ENCODE measurements around the gene FGF10.

DNA sequence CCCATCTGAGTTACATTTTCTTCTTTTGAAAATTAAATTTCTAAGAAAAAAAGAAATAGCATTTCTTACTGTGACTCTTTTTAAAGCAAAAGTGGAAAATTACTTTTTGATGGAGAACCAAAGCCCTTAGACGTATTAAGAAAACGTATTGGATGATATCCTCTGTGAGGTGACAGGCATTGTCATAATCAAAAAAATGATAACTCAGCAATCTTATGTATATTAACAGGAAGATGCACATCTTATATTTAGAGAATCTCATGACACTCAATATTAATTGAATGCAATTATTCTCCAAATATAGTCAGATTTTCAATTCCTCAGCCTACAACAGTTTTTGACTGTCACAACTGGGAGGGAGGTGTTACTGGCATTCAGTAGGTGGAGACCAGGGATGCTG is 25.1 kb downstream of the FGF10 start:
- TF ChIP-seq TAF1 (IDR thresholded peaks at IDR 0.05; ENCODE audit: borderline replicate concordance, insufficient read depth, low read length) (no peak), POLR2AphosphoS5 (IDR thresholded peaks at IDR 0.05; ENCODE audit: low read depth, low read length) (no peak), SIN3A (IDR thresholded peaks at IDR 0.05; ENCODE audit: borderline replicate concordance, insufficient read depth, low read length) (no peak), FOXP2 (optimal IDR thresholded peaks at IDR 0.05; ENCODE audit: borderline replicate concordance, extremely low read depth, extremely low read length, insufficient read depth) (no peak)
- TF ChIP-seq, protein P1, sequence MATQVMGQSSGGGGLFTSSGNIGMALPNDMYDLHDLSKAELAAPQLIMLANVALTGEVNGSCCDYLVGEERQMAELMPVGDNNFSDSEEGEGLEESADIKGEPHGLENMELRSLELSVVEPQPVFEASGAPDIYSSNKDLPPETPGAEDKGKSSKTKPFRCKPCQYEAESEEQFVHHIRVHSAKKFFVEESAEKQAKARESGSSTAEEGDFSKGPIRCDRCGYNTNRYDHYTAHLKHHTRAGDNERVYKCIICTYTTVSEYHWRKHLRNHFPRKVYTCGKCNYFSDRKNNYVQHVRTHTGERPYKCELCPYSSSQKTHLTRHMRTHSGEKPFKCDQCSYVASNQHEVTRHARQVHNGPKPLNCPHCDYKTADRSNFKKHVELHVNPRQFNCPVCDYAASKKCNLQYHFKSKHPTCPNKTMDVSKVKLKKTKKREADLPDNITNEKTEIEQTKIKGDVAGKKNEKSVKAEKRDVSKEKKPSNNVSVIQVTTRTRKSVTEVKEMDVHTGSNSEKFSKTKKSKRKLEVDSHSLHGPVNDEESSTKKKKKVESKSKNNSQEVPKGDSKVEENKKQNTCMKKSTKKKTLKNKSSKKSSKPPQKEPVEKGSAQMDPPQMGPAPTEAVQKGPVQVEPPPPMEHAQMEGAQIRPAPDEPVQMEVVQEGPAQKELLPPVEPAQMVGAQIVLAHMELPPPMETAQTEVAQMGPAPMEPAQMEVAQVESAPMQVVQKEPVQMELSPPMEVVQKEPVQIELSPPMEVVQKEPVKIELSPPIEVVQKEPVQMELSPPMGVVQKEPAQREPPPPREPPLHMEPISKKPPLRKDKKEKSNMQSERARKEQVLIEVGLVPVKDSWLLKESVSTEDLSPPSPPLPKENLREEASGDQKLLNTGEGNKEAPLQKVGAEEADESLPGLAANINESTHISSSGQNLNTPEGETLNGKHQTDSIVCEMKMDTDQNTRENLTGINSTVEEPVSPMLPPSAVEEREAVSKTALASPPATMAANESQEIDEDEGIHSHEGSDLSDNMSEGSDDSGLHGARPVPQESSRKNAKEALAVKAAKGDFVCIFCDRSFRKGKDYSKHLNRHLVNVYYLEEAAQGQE (IDR thresholded peaks at IDR 0.05; ENCODE audit: insufficient read depth in 1 of 2, low read depth in 2 of 2, low read length in 2 of 2): no peak
